H1 (cell line): ENCODE measurements around the gene TNIK. TPM values are rescaled to one million over a fixed set of nuclear protein-coding genes. Genes with fewer than 3 reads are reported as not detected.

ENCODE experiments used
- CTCF ChIA-PET: fragments of 300-600 bp; sonication (Branson Sonifier 250); formaldehyde crosslinking; loops from one replicate; lab custom pipeline; 2021; ENCODE audit not compliant: partially characterized antibody; lab: Charles Lee
- POLR2A ChIA-PET: fragments of 300-600 bp; sonication (Branson Sonifier 250); formaldehyde crosslinking; loops from one replicate; lab custom pipeline; 2021; ENCODE audit warnings: inconsistent platforms; ENCODE audit not compliant: partially characterized antibody; lab: Charles Lee
- DNase-seq, 2 experiments: peaks; one replicate each; pipeline versions ENCODE4 v3.0.0 to v3.0.0-alpha.2; 2010 to 2022; ENCODE audit warnings: low spot score in 2 of 2, low read depth in 1 of 2, mixed read lengths in 1 of 2
- FAIRE-seq: peaks from 2 replicates; lab custom pipeline; 2011; peaks lifted over from hg19 to GRCh38; lab: Jason Lieb, UNC
- H2AFZ ChIP-seq: 2 replicates; pipeline ENCODE4 v1.8.1; 2012; ENCODE audit warnings: low read length, inconsistent platforms
- H2AK5ac ChIP-seq: 2 replicates; pipeline ENCODE4 v1.6.1; 2013; ENCODE audit warnings: low read depth, low read length
- H2BK120ac ChIP-seq: replicated peaks from 2 replicates; pipeline ENCODE3; 2013; ENCODE audit warnings: low read depth, low read length, inconsistent platforms
- H2BK12ac ChIP-seq: 2 replicates; pipeline ENCODE4 v1.6.1; 2013; ENCODE audit warnings: low read depth, low read length
- H2BK15ac ChIP-seq: 2 replicates; pipeline ENCODE4 v1.6.1; 2013; ENCODE audit warnings: low read length
- H2BK20ac ChIP-seq: 2 replicates; pipeline ENCODE4 v1.6.1; 2013; ENCODE audit warnings: low read length
- H2BK5ac ChIP-seq: 2 replicates; pipeline ENCODE4 v1.6.1; 2013; ENCODE audit warnings: low read depth, low read length
- H3K14ac ChIP-seq: 2 replicates; pipeline ENCODE4 v1.6.1; 2013; ENCODE audit warnings: inconsistent platforms; ENCODE audit not compliant: insufficient read length
- H3K18ac ChIP-seq: 2 replicates; pipeline ENCODE4 v1.6.1; 2013; ENCODE audit warnings: low read length; ENCODE audit errors: extremely low read depth
- H3K23ac ChIP-seq: 2 replicates; pipeline ENCODE4 v1.6.1; 2013; ENCODE audit warnings: inconsistent platforms; ENCODE audit not compliant: insufficient read length
- H3K23me2 ChIP-seq: 2 replicates; pipeline ENCODE4 v1.6.1; 2013; ENCODE audit warnings: low read depth, low read length
- H3K27ac ChIP-seq: 2 replicates; pipeline ENCODE4 v1.6.1; 2011; ENCODE audit warnings: low read depth, low read length, inconsistent platforms
- H3K27me3 ChIP-seq, 4 experiments: replicated peaks in 1 of 4; 1 replicate in 1 of 4; 2 replicates in 3 of 4; pipeline versions ENCODE4 v1.6.1 to v1.8.1; 2011 to 2013; ENCODE audit warnings: low read length in 3 of 4, mild to moderate bottlenecking in 3 of 4, inconsistent platforms in 2 of 4, mixed read lengths in 2 of 4, moderate library complexity in 1 of 4; ENCODE audit not compliant: control insufficient read depth in 3 of 4, insufficient read depth in 3 of 4; ENCODE audit errors: extremely low read depth in 1 of 4
- H3K36me3 ChIP-seq, 4 experiments: 2 replicates each; pipeline versions ENCODE4 v1.6.1 to v1.8.1; 2011 to 2013; ENCODE audit warnings: mild to moderate bottlenecking in 4 of 4, low read length in 3 of 4, moderate library complexity in 2 of 4, control low read depth in 1 of 4, inconsistent platforms in 1 of 4; ENCODE audit not compliant: insufficient read depth in 4 of 4, control insufficient read depth in 2 of 4
- H3K4ac ChIP-seq: replicated peaks from 2 replicates; pipeline ENCODE3; 2013; ENCODE audit warnings: low read length, low read depth, mixed read lengths, inconsistent platforms; ENCODE audit not compliant: insufficient read length
- H3K4me1 ChIP-seq, 4 experiments: replicated peaks in 1 of 4; 1 replicate in 1 of 4; 2 replicates in 3 of 4; pipeline versions ENCODE4 v1.6.1 to v1.8.1; 2011 to 2013; ENCODE audit warnings: low read length in 3 of 4, inconsistent platforms in 2 of 4, mixed read lengths in 1 of 4; ENCODE audit not compliant: insufficient read depth in 4 of 4, control insufficient read depth in 3 of 4
- H3K4me2 ChIP-seq, 2 experiments: 2 replicates each; pipeline versions ENCODE4 v1.6.1 to v1.8.1; 2011 to 2013; ENCODE audit warnings: low read depth in 2 of 2, low read length in 2 of 2, control low read depth in 1 of 2, inconsistent platforms in 1 of 2, mild to moderate bottlenecking in 1 of 2; ENCODE audit not compliant: insufficient read depth in 1 of 2
- H3K4me3 ChIP-seq, 4 experiments: fragments of 200-600, 300-600 bp in 1 of 4; sonication (generic), shearing (Covaris generic), sonication (Bioruptor Twin) in 1 of 4; 2 replicates each; pipeline versions ENCODE4 v1.5.1 to v1.8.1; 2011 to 2016; ENCODE audit warnings: low read length in 4 of 4, low read depth in 3 of 4, control low read depth in 2 of 4, inconsistent platforms in 2 of 4, mild to moderate bottlenecking in 2 of 4, mixed read lengths in 1 of 4, moderate library complexity in 1 of 4; ENCODE audit not compliant: insufficient read depth in 2 of 4; ENCODE audit errors: extremely low read depth in 1 of 4
- H3K56ac ChIP-seq: replicated peaks from 2 replicates; pipeline ENCODE3; 2013; ENCODE audit warnings: low read depth, mild to moderate bottlenecking, mixed read lengths, low read length, inconsistent platforms; ENCODE audit not compliant: insufficient read length
- H3K79me1 ChIP-seq: 2 replicates; pipeline ENCODE4 v1.6.1; 2013; ENCODE audit warnings: low read depth, low read length, control low read depth
- H3K79me2 ChIP-seq, 2 experiments: 2 replicates each; pipeline versions ENCODE4 v1.6.1 to v1.8.1; 2012 to 2013; ENCODE audit warnings: low read length in 2 of 2, mild to moderate bottlenecking in 2 of 2, inconsistent platforms in 1 of 2; ENCODE audit not compliant: insufficient read depth in 2 of 2, control insufficient read depth in 1 of 2
- H3K9ac ChIP-seq, 4 experiments: replicated peaks in 1 of 4; 1 replicate in 1 of 4; 2 replicates in 3 of 4; pipeline versions ENCODE4 v1.6.1 to v1.8.1; 2011 to 2013; ENCODE audit warnings: low read depth in 3 of 4, low read length in 3 of 4, control low read depth in 2 of 4, mild to moderate bottlenecking in 2 of 4, moderate library complexity in 2 of 4, inconsistent platforms in 1 of 4; ENCODE audit errors: extremely low read depth in 1 of 4
- H3K9me3 ChIP-seq, 2 experiments: 2 replicates each; pipeline versions ENCODE4 v1.6.1 to v1.8.1; 2012 to 2013; ENCODE audit warnings: mild to moderate bottlenecking in 2 of 2, moderate library complexity in 2 of 2, control low read depth in 1 of 2, inconsistent platforms in 1 of 2, low read depth in 1 of 2, low read length in 1 of 2, mixed read lengths in 1 of 2; ENCODE audit not compliant: insufficient read depth in 2 of 2
- H4K20me1 ChIP-seq, 2 experiments: replicated peaks in 1 of 2; 2 replicates each; pipeline versions ENCODE3 to v1.8.1; 2011 to 2013; ENCODE audit warnings: inconsistent platforms in 2 of 2, low read length in 2 of 2, mild to moderate bottlenecking in 1 of 2; ENCODE audit not compliant: insufficient read depth in 2 of 2, control insufficient read depth in 1 of 2
- H4K5ac ChIP-seq: 2 replicates; pipeline ENCODE4 v1.6.1; 2013; ENCODE audit warnings: low read length, low read depth, mixed read lengths, inconsistent platforms; ENCODE audit not compliant: insufficient read length
- H4K8ac ChIP-seq: 2 replicates; pipeline ENCODE4 v1.8.0; 2013; ENCODE audit warnings: mild to moderate bottlenecking, moderate library complexity, low read length, inconsistent platforms; ENCODE audit not compliant: insufficient read depth; ENCODE audit errors: extremely low read depth
- H4K91ac ChIP-seq: replicated peaks from 2 replicates; pipeline ENCODE3; 2013; ENCODE audit warnings: low read length, mixed read lengths, inconsistent platforms; ENCODE audit not compliant: insufficient read length
- ASH2L ChIP-seq: fragments of 200-600, 300-600 bp; sonication (generic); IDR thresholded peaks from one replicate; pipeline ENCODE4 v1.7.1; 2017; ENCODE audit warnings: low read length
- BACH1 ChIP-seq: IDR thresholded peaks from 2 replicates; pipeline ENCODE4 v1.6.1; 2012; ENCODE audit warnings: low read length, improper control_type of control experiment
- FOSL1 ChIP-seq: IDR thresholded peaks from 2 replicates; pipeline ENCODE4 v1.6.1; 2011; ENCODE audit warnings: mild to moderate bottlenecking, low read depth, low read length, moderate library complexity; ENCODE audit not compliant: insufficient read depth
- NANOG ChIP-seq: IDR thresholded peaks from 2 replicates; pipeline ENCODE4 v1.6.1; 2011; ENCODE audit warnings: low read length, low read depth, mild to moderate bottlenecking, inconsistent platforms; ENCODE audit not compliant: insufficient read depth, poor library complexity, severe bottlenecking
- SIRT6 ChIP-seq: IDR thresholded peaks from one replicate; pipeline ENCODE4 v1.7.1; 2012; ENCODE audit warnings: low read length, inconsistent platforms
- WGBS, 2 experiments: shearing (Covaris generic) in 1 of 2; methylation state at CpG; one replicate each; pipeline versions ENCODE4 v1.1.6 to v1.1.7; 2013 to 2015; ENCODE audit warnings: low lambda C conversion rate in 2 of 2, mixed read lengths in 2 of 2, inconsistent platforms in 1 of 2, low coverage in 1 of 2, missing lambda C conversion rate in 1 of 2; ENCODE audit not compliant: insufficient replicate concordance in 2 of 2, insufficient coverage in 1 of 2, insufficient read length in 1 of 2; ENCODE audit errors: extremely low coverage in 1 of 2, missing lambda C conversion rate in 1 of 2; 5-methylcytosine and 5-hydroxymethylcytosine counted together
- polyA plus RNA-seq, 7 experiments: library from polyadenylated mRNA; depleted of rRNA in 3 of 7; stranded (reverse) in 5 of 7; unstranded in 2 of 7; fragments of >200 nt in 5 of 7; fragments of 200-250 nt in 2 of 7; gene quantifications; 1 replicate in 5 of 7; 2 replicates in 1 of 7; 4 replicates in 1 of 7; pipeline versions ENCODE4 v1.2.1 to v1.2.3, GENCODE V29; 2011 to 2013; ENCODE audit warnings: missing spikeins in 2 of 7, mixed read lengths in 2 of 7
- total RNA-seq: library from RNA; stranded (reverse); fragmentation: NEBNext Ultra II Directional; extraction: Animal tissue kit (Norgen Biotek cat#: 25700); gene quantifications from 2 replicates; pipeline ENCODE4 v1.2.1, GENCODE V29; 2021
- TF ChIP-seq, protein P1 (sequence below): IDR thresholded peaks from 2 replicates; pipeline ENCODE4 v1.6.1; 2012; ENCODE audit warnings: inconsistent platforms

The TNIK gene
- total and polyA plus RNA-seq, 2 of the 8 experiments (the other 6 are each of a cell fraction or from before 2014, with no cell fraction given): 7.4 to 42.0 TPM

DNA sequence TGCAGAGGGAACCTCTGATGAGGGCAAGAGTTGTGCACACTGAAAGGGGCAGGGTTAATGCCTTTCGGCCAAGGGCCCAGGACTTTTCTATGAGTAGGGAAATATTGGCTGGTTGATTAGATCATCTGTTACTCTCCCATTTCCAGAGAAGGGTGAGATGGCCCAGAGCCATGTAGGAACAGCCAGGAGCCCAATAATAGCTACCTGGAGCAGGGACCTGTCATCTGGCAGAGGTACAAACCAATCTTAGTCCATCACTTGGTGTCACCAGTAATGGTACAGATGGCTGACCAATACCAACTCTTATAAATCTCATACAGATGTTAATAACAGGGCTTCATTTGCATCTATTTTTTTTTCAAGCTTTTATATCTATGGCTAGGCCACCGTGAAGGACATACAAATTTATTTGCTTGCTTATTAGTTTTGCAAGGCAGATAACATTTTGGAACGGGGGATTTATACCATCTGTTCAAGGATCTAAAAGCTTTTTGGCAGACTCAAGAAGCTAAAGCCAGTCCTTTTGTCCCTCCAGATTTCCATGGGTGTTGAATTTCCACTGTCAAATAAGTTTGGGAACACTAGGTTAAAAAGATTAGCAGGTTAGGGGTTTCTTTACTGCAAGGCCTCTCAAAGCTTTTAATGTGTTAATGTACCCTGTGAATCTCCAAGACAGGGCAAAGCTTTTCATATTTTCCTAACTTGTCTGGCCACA, 79.3 kb downstream of the TNIK start:
- TF ChIP-seq ASH2L (no peak), FOSL1 (no peak), BACH1 (no peak), NANOG (no peak), SIRT6 (no peak)
- TF ChIP-seq, protein P1, sequence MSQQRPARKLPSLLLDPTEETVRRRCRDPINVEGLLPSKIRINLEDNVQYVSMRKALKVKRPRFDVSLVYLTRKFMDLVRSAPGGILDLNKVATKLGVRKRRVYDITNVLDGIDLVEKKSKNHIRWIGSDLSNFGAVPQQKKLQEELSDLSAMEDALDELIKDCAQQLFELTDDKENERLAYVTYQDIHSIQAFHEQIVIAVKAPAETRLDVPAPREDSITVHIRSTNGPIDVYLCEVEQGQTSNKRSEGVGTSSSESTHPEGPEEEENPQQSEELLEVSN: no peak
- H4K91ac ChIP-seq: no peak overlapping the region
- H3K9ac ChIP-seq: no peak overlapping the region
- POLR2A ChIA-PET: interaction anchor here (2.3 kb wide), 1 partner anchor 79 kb away, joined by 7 read pairs; the partner anchor contains the start of gene TNIK
- H3K23ac ChIP-seq: no peak overlapping the region
- no peaks in the 10 kb centered on the region for H3K27me3 ChIP-seq
- H3K4me2 ChIP-seq: no peak overlapping the region
- no peak overlapping the region for H4K5ac ChIP-seq
- H3K79me2 ChIP-seq: peaks cover 0 to 62% of the 10 kb centered on the region in 2 experiments; a peak in 2 of 4 replicates
- H3K4me3 ChIP-seq: no peak overlapping the region
- no peak for FAIRE-seq
- no peak overlapping the region for H3K4ac ChIP-seq
- H4K20me1 ChIP-seq: peaks cover 0 to 2% of the 10 kb centered on the region in 2 experiments
- WGBS, 2 experiments: 69% methylated on average over 3 of the region's 3 CpGs; no CpG with 5 or more reads in 1 of the 2 experiments
- CTCF ChIA-PET: interaction anchor here (0.9 to 3.5 kb wide), 9 partner anchors 9 to 216 kb away, joined by 3 to 18 read pairs (median 4); no protein-coding TSS in a partner anchor
- H3K79me1 ChIP-seq: peaks cover 2% of the 10 kb centered on the region; the same call in 1 of the 2 replicates
- no peak overlapping the region for H3K56ac ChIP-seq
- H2BK20ac ChIP-seq: peak overlapping the region; percentile 38; the same call in 1 of the 2 replicates
- H3K36me3 ChIP-seq: no peaks in the 10 kb centered on the region
- peak overlapping the region; percentile 18; the same call in 1 of the 2 replicates for H3K27ac ChIP-seq
- no peak overlapping the region for H2BK12ac ChIP-seq
- no peak overlapping the region for H2BK5ac ChIP-seq
- H4K8ac ChIP-seq: no peak overlapping the region
- peaks cover 0 to 23% (median 20%) of the 10 kb centered on the region in 4 experiments; a peak in 4 of 7 replicates for H3K4me1 ChIP-seq
- no peak overlapping the region for H2AK5ac ChIP-seq
- no peak overlapping the region for H2BK120ac ChIP-seq
- no peak overlapping the region for H2AFZ ChIP-seq
- no peak overlapping the region for H2BK15ac ChIP-seq
- H3K14ac ChIP-seq: no peak overlapping the region
- no peak for DNase-seq
- no peaks in the 10 kb centered on the region for H3K9me3 ChIP-seq
- no peaks in the 10 kb centered on the region; the same call in 1 of the 2 replicates for H3K23me2 ChIP-seq
- no peak overlapping the region for H3K18ac ChIP-seq
